HepG2 (cell line): ENCODE measurements around the gene MRFAP1. TPM values are rescaled to one million over a fixed set of nuclear protein-coding genes. Genes with fewer than 3 reads are reported as not detected.
"Not testable (repeated sequence)": the region's sequence is repeated elsewhere in the genome, so short reads cannot be mapped to it uniquely, and the experiment has no call there.

Source experiments
- ATAC-seq: fragments of 200-7000 bp; cut with Tn5 transposase; 3 replicates; pipeline ENCODE4 v1.9.1; 2020; ENCODE audit warnings: mild to moderate bottlenecking, moderate library complexity
- BruUV-seq: library from RNA; stranded (reverse); fragments of 400-500 nt; replicated peaks from 2 replicates; lab custom pipeline; 2021; lab: Mats Ljungman, UMichigan
- CTCF ChIA-PET: fragments of 300-600 bp; formaldehyde crosslinking; extraction: SDS; loops from one replicate; lab custom pipeline; 2021; ENCODE audit warnings: low total read pairs, inconsistent platforms, low intra/inter-chr PET ratio; lab: Yijun Ruan, JAX
- POLR2A ChIA-PET: fragments of 350-600 bp; sonication (Branson Sonifier 250); formaldehyde crosslinking; loops from one replicate; lab custom pipeline; 2020; ENCODE audit warnings: antibody characterized with exemption, inconsistent platforms; lab: Yijun Ruan, JAX
- DNase-seq: peaks from one replicate; pipeline ENCODE4 v3.0.0-alpha.2; 2015; ENCODE audit warnings: low spot score
- FAIRE-seq: peaks from 3 replicates; lab custom pipeline; 2011; peaks lifted over from hg19 to GRCh38; lab: Jason Lieb, UNC
- H2AFZ ChIP-seq: one replicate; pipeline ENCODE4 v1.6.1; 2011; ENCODE audit warnings: low read length, inconsistent platforms
- H3K27ac ChIP-seq: fragments of 300-600 bp; 3 replicates; pipeline ENCODE4 v1.8.0; 2011; ENCODE audit warnings: mixed run types, mild to moderate bottlenecking, mixed read lengths, low read length, inconsistent platforms; ENCODE audit not compliant: insufficient read depth; ENCODE audit errors: extremely low read length
- H3K27me3 ChIP-seq, 2 experiments: fragments of 200-600 bp in 1 of 2; 2 replicates in 1 of 2; 3 replicates in 1 of 2; pipeline versions ENCODE4 v1.6.0 to v1.8.0; 2011; ENCODE audit warnings: low read length in 2 of 2, mild to moderate bottlenecking in 2 of 2, moderate library complexity in 2 of 2, inconsistent platforms in 1 of 2; ENCODE audit not compliant: insufficient read depth in 2 of 2, control insufficient read depth in 1 of 2
- H3K36me3 ChIP-seq, 2 experiments: fragments of 200-600 bp in 1 of 2; replicated peaks in 1 of 2; 2 replicates in 1 of 2; 3 replicates in 1 of 2; pipeline versions ENCODE4 v1.5.1 to v1.8.0; 2011; ENCODE audit warnings: low read length in 2 of 2, inconsistent platforms in 1 of 2; ENCODE audit not compliant: insufficient read depth in 2 of 2, control insufficient read depth in 1 of 2
- H3K4me1 ChIP-seq: 2 replicates; pipeline ENCODE4 v1.5.1; 2012; ENCODE audit warnings: low read length, inconsistent platforms; ENCODE audit not compliant: insufficient read depth
- H3K4me2 ChIP-seq: 2 replicates; pipeline ENCODE4 v1.6.0; 2011; ENCODE audit warnings: low read depth, low read length, inconsistent platforms
- H3K4me3 ChIP-seq, 3 experiments: fragments of 200-600 bp in 1 of 3; sonication (generic), shearing (Covaris generic) in 1 of 3; replicated peaks in 1 of 3; 2 replicates each; pipeline ENCODE4 v1.5.1; 2011 to 2016; ENCODE audit warnings: low read length in 3 of 3, inconsistent platforms in 2 of 3, low read depth in 2 of 3, mild to moderate bottlenecking in 2 of 3, control low read depth in 1 of 3, mixed read lengths in 1 of 3; ENCODE audit not compliant: insufficient read depth in 1 of 3
- H3K79me2 ChIP-seq: one replicate; pipeline ENCODE4 v1.6.1; 2011; ENCODE audit warnings: low read length, inconsistent platforms; ENCODE audit not compliant: insufficient read depth
- H3K9ac ChIP-seq: 2 replicates; pipeline ENCODE4 v1.6.0; 2011; ENCODE audit warnings: mild to moderate bottlenecking, low read depth, low read length, inconsistent platforms; ENCODE audit not compliant: insufficient read depth
- H3K9me3 ChIP-seq: 2 replicates; pipeline ENCODE4 v1.5.1; 2012; ENCODE audit warnings: mild to moderate bottlenecking, low read length
- H4K20me1 ChIP-seq: 2 replicates; pipeline ENCODE4 v1.6.0; 2011; ENCODE audit warnings: inconsistent platforms, mild to moderate bottlenecking, low read length, moderate library complexity; ENCODE audit not compliant: insufficient read depth
- CTCF ChIP-seq: sonication (generic); formaldehyde crosslinking; IDR thresholded peaks from 2 replicates; pipeline ENCODE4 v1.5.0; 2020; ENCODE audit warnings: mild to moderate bottlenecking, missing genetic modification reagents, moderate library complexity
- HOXA5 ChIP-seq: sonication (generic); formaldehyde crosslinking; IDR thresholded peaks from 2 replicates; pipeline ENCODE4 v1.4.0; 2020; ENCODE audit warnings: missing genetic modification reagents
- KAT7 ChIP-seq: IDR thresholded peaks from 2 replicates; pipeline ENCODE4 v1.6.1; 2018; ENCODE audit warnings: borderline replicate concordance, missing compliant biosample characterization
- MXD3 ChIP-seq: IDR thresholded peaks from 2 replicates; pipeline ENCODE4 v1.6.1; 2016; ENCODE audit warnings: mild to moderate bottlenecking, missing biosample characterization, missing genetic modification reagents
- RNF219 ChIP-seq: sonication (generic); formaldehyde crosslinking; IDR thresholded peaks from 2 replicates; pipeline ENCODE4 v1.5.0; 2020; ENCODE audit warnings: mild to moderate bottlenecking, missing genetic modification reagents
- ZGPAT ChIP-seq: IDR thresholded peaks from 2 replicates; pipeline ENCODE4 v1.6.1; 2016; ENCODE audit warnings: mild to moderate bottlenecking
- ZNF430 ChIP-seq: sonication (generic); formaldehyde crosslinking; IDR thresholded peaks from 2 replicates; pipeline ENCODE4 v1.9.0; 2021; ENCODE audit warnings: mild to moderate bottlenecking, missing genetic modification reagents
- ZNF564 ChIP-seq: sonication (generic); formaldehyde crosslinking; IDR thresholded peaks from 2 replicates; pipeline ENCODE4 v1.8.1; 2023; ENCODE audit warnings: mild to moderate bottlenecking, missing genetic modification reagents
- ZNF605 ChIP-seq: sonication (generic); formaldehyde crosslinking; IDR thresholded peaks from 2 replicates; pipeline ENCODE4 v1.8.0; 2022; ENCODE audit warnings: mild to moderate bottlenecking, missing genetic modification reagents
- ZNF800 ChIP-seq: sonication (generic); formaldehyde crosslinking; IDR thresholded peaks from 2 replicates; pipeline ENCODE4 v1.4.0; 2020; ENCODE audit warnings: missing genetic modification reagents
- WGBS: methylation state at CpG from one replicate; pipeline ENCODE4 v1.1.6; 2017; ENCODE audit warnings: low lambda C conversion rate; 5-methylcytosine and 5-hydroxymethylcytosine counted together
- in situ Hi-C: cut with HindIII; loops from 2 replicates; pipeline ENCODE4 v1.10.0; 2017; ENCODE audit warnings: low pct_unique_long_range_greater_than_20kb; ENCODE audit not compliant: extremely low pct_ligation_motif_present
- intact Hi-C: fragments of 100-400 bp; cut with micrococcal nuclease; formaldehyde crosslinking; loops from one replicate; pipeline ENCODE4 v1.10.0; 2022; ENCODE audit not compliant: unreplicated experiment
- polyA plus RNA-seq, 8 experiments: library from polyadenylated mRNA; depleted of rRNA in 3 of 8; stranded (reverse) in 7 of 8; unstranded in 1 of 8; fragments of >200 nt; fragmentation: Illumina TruSeq in 4 of 8; extraction: Trizol in 4 of 8; gene quantifications; 2 replicates each; pipeline versions ENCODE4 v1.2.1 to v1.2.3, GENCODE V29; 2011 to 2016; ENCODE audit warnings: low read depth in 4 of 8, missing spikeins in 1 of 8, mixed read lengths in 1 of 8; ENCODE audit not compliant: insufficient read depth in 1 of 8
- total RNA-seq, 5 experiments: library from RNA; depleted of rRNA; stranded (reverse); fragments of >200 nt; fragmentation: Illumina TruSeq; extraction: Trizol; gene quantifications; 2 replicates each; pipeline ENCODE4 v1.2.3, GENCODE V29; 2016; ENCODE audit warnings: low read depth in 1 of 5

Gene MRFAP1
- total and polyA plus RNA-seq, 2 of the 13 experiments (the other 11 are each of a cell fraction or from before 2014, with no cell fraction given) = 112 to 158 TPM

GRCh38 chr4:6672541-6673190 is 32.2 kb downstream of the MRFAP1 start (continued):
- TF ChIP-seq CTCF = 0 out of 2 replicates have a peak, but pooled peaks have one; percentile 11
- peak; percentile 8; the same call in 1 of the 2 replicates for TF ChIP-seq ZNF564 (CRISPR knock-in tag)
- 0 out of 2 replicates have a peak, but pooled peaks have one; percentile 48 for TF ChIP-seq MXD3 (CRISPR knock-in tag)
- TF ChIP-seq, all 625 proteins: peak for 5; not testable (repeated sequence) for 620

- not testable (repeated sequence) for H2AFZ ChIP-seq
- 0 out of 2 replicates have a peak, but pooled peaks have one; percentile 78 for TF ChIP-seq ZNF800 (CRISPR knock-in tag)
- TF ChIP-seq HOXA5 = peak; percentile 50; the same call in 1 of the 2 replicates
- TF ChIP-seq RNF219 (CRISPR knock-in tag) = 0 out of 2 replicates have a peak, but pooled peaks have one; percentile 30
- 0 out of 2 replicates have a peak, but pooled peaks have one; percentile 60 for TF ChIP-seq KAT7 (CRISPR knock-in tag)
- TF ChIP-seq ZNF430 (CRISPR knock-in tag) = 0 out of 2 replicates have a peak, but pooled peaks have one; percentile 21
- peak; percentile 87 for TF ChIP-seq ZNF605 (CRISPR knock-in tag)
- peak; percentile 64 for TF ChIP-seq ZGPAT (CRISPR knock-in tag)
Observed at GRCh38 chr4:6673191-6673659, 32.7 kb downstream of the MRFAP1 start.

More at GRCh38 chr4:6673191-6673659, 32.7 kb downstream of the MRFAP1 start:
- peaks cover 14% of the 10 kb centered on the region for H4K20me1 ChIP-seq
- H3K9me3 ChIP-seq, FAIRE-seq, in situ Hi-C loops, H3K27me3 ChIP-seq: not testable (repeated sequence)
- WGBS = 26% methylated on average over 12 of the region's 14 CpGs
- H3K4me1 ChIP-seq = peaks cover 41% of the 10 kb centered on the region
- BruUV-seq = TSS peak; percentile 88
- H3K36me3 ChIP-seq = peaks cover 0 to 13% of the 10 kb centered on the region in 2 experiments; a peak in 3 of 5 replicates
- intact Hi-C loops = loop anchor here (1.0 kb wide), 1 partner anchor 37 kb away; no protein-coding TSS in a partner anchor
- DNase-seq = peak; percentile 60
- peaks cover 29% of the 10 kb centered on the region for H3K79me2 ChIP-seq
- peak overlapping the region; percentile 75 for H3K9ac ChIP-seq
- ChIA-PET POLR2A (interaction anchor here (0.7 to 7.2 kb wide), 35 partner anchors 8 to 401 kb away, joined by 3 to 122 read pairs (median 6); partner anchors contain the start of genes BLOC1S4, MAN2B2, MRFAP1 and MRFAP1L1), CTCF (interaction anchor here (3.0 kb wide), 1 partner anchor 15 kb away, joined by 10 read pairs; no protein-coding TSS in a partner anchor)
- ATAC-seq = peak; percentile 67
- peak overlapping the region; percentile 61 to 78 (median 68); a peak in 5 of 6 replicates for H3K4me3 ChIP-seq
- peak overlapping the region; percentile 91 for H3K27ac ChIP-seq
- peak overlapping the region; percentile 91 for H3K4me2 ChIP-seq
